WTC11 (cell line): ENCODE results near the gene OTOGL.

Source experiments
- CREB1 ChIP-seq: sonication (generic); formaldehyde crosslinking; IDR thresholded peaks from 2 replicates; pipeline ENCODE4 v1.8.0; 2023; ENCODE audit warnings: mild to moderate bottlenecking, missing genetic modification reagents
- CTCF ChIP-seq: fragments of 200-600 bp; IDR thresholded peaks from 2 replicates; pipeline ENCODE4 v1.8.0; 2022; ENCODE audit warnings: antibody characterized with exemption
- FOXK1 ChIP-seq: sonication (generic); formaldehyde crosslinking; IDR thresholded peaks from 2 replicates; pipeline ENCODE4 v1.8.0; 2022; ENCODE audit warnings: mild to moderate bottlenecking, moderate library complexity, missing genetic modification reagents
- MYBL2 ChIP-seq: sonication (generic); formaldehyde crosslinking; IDR thresholded peaks from 2 replicates; pipeline ENCODE4 v1.8.1; 2023; ENCODE audit warnings: mild to moderate bottlenecking, moderate library complexity, missing genetic modification reagents

DNA sequence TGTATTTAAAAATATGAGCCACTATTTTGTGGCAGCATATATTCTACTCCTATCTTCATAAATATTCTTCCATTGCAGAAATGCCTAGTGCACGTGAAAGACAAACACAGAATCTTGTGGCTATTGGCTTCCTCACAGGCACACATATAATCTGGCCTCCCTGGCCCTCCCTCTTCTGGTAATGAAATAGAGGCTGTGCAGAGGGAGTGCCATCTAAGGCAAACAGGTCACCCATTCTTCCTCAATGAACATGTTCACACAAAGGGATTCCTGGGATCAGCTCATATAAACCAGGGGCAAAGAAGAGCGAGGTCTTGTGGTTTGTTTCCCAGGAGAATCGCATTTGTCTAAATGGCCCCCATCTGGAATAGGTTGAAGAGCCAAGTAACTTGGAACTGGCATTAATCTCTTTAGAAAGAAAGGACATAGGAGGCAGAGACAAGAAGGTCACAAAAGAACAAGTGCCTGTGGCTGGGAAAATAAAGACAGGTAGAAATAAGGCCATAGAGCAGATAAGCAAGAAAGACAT is 173.1 kb downstream of the OTOGL start:
- TF ChIP-seq FOXK1, result no peak
- TF ChIP-seq CREB1 (CRISPR knock-in tag), result no peak
- no peak for TF ChIP-seq CTCF
- TF ChIP-seq MYBL2 (CRISPR knock-in tag), result no peak
